ENCODE results near the gene VWA8. TPM values are rescaled to one million over a fixed set of nuclear protein-coding genes. Genes with fewer than 3 reads are reported as not detected.

The VWA8 gene
- total and polyA plus RNA-seq, 4 donors = 9.8 to 35.7 (median 18.5) TPM

DNA sequence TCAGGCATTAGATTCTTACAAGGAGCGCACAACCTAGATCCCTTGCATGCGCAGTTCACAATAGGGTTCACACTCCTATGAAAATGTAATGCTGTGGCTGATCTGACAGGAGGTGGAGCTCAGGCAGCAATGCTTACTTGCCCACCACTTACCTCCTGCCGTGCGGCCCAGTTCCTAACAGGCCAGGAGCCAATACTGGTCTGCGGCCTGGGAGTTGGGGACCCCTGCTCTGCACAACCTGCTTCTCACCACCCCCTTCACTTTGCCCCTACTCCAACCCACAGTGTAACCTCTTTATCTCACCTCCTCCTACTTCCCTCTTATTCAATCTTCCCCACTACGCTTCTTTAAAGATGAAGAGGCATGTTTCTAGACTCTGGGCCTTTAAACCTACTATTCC, 263.3 kb downstream of the VWA8 start:
- Histone ChIP-seq H3K4me3 (ENCODE audit: low read depth, low read length) (no peak overlapping the region), H3K36me3 (ENCODE audit: control insufficient read depth, insufficient read depth, low read length) (no peaks in the 10 kb centered on the region), H3K27me3 (ENCODE audit: control insufficient read depth, insufficient read depth, low read length) (no peaks in the 10 kb centered on the region), H3K9me3 (ENCODE audit: control insufficient read depth, insufficient read depth, low read length) (no peaks in the 10 kb centered on the region), H3K27ac (ENCODE audit: low read depth, low read length) (no peak overlapping the region), H3K4me1 (ENCODE audit: control insufficient read depth, insufficient read depth, low read length) (no peaks in the 10 kb centered on the region)
- no peak for DNase-seq (ENCODE audit: low read depth in 4 of 6, low spot score in 6 of 6)
- WGBS (ENCODE audit: insufficient coverage) = 97% methylated on average over 5 of the region's 6 CpGs

DNA sequence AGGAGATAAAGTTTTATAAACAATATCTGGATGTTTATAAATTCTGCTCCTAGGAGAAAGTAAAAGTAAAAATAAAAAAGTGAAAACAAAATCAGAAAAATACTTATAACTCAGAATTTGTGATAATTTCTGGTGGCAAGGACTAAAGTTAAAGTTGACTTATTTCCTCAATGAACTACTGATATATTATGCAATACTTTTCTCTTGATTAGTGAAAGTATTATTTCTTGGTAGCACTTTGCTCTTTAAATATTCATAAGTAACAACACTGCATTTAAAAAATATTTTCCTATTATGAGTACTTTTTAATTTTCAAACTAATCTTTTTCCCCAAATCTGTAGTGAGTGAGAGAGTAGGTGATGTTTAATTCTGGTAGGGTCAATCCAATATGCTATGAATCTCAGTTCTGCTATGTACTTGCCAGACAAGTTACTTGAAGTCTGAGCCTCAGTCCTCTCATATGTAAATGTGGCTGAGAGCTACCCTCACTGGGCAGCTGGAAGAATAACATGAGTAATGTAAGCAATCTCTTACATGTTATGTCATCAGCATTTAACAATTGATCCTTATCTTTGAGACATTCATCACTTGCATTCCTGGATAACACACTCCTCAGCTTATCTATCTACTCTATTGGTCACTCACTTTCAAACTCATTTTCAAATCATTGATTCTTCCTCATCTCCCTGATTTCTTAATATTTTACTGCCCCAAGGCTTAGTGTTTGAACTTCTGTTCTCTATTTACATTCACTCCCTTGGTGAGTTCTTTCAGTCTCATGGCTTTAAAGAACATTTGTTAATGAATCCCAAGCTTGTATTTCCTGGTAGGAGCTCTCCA, 264.5 kb downstream of the VWA8 start:
- Histone ChIP-seq H3K27me3 (ENCODE audit: control insufficient read depth, insufficient read depth, low read length) (no peaks in the 10 kb centered on the region), H3K9me3 (ENCODE audit: control insufficient read depth, insufficient read depth, low read length) (no peaks in the 10 kb centered on the region), H3K36me3 (ENCODE audit: control insufficient read depth, insufficient read depth, low read length) (no peaks in the 10 kb centered on the region), H3K4me1 (ENCODE audit: control insufficient read depth, insufficient read depth, low read length) (no peaks in the 10 kb centered on the region), H3K4me3 (ENCODE audit: low read depth, low read length) (no peak overlapping the region), H3K27ac (ENCODE audit: low read depth, low read length) (no peak overlapping the region)
- DNase-seq (ENCODE audit: low read depth in 4 of 6, low spot score in 6 of 6) = no peak

DNA sequence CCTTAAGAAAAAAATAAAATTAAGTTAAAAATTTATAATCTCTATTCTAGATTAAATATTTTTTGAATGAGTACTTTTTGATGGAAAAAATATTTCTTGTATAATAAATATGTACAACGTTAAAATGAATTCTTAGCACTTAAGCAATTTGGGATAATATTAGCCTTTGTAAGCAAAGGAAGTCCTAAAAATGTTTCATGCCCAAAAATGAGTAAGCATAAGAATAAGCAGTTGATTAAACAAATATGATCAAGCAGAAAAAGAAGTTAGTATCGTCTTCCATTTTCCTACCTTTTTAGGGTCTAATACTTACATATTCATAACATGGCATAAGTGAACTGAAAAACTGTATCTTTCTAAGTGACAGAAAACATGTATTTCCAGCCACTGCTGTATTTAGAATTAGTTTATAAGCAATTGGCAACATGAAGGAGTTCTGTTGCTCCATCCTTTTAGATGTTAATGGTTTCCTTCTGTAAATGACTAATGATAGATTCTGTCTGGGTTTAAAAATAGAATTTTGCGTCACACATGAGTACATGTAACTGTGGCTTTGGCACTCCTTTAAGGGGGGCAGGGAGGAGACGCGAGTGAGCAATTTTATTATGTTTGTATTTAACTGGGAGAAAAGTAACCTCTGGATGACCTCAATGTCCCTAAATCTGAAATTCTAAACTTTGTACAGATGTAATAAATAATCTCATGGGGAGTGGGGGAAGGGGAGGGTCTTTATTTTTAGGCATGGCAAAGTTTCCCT, 266.2 kb downstream of the VWA8 start:
- H3K4me3 ChIP-seq (ENCODE audit: low read depth, low read length) = no peak overlapping the region
- DNase-seq (ENCODE audit: low read depth in 4 of 6, low spot score in 6 of 6) = peak in 1 of 6 donors; percentile 50
- no CpG with 5 or more reads among the region's 5 CpGs for WGBS (ENCODE audit: insufficient coverage)
- no peaks in the 10 kb centered on the region for H3K27me3 ChIP-seq (ENCODE audit: control insufficient read depth, insufficient read depth, low read length)
- H3K9me3 ChIP-seq (ENCODE audit: control insufficient read depth, insufficient read depth, low read length) = no peaks in the 10 kb centered on the region
- H3K36me3 ChIP-seq (ENCODE audit: control insufficient read depth, insufficient read depth, low read length) = peaks cover 2% of the 10 kb centered on the region
- peak overlapping the region; percentile 6 for H3K27ac ChIP-seq (ENCODE audit: low read depth, low read length)
- no peaks in the 10 kb centered on the region for H3K4me1 ChIP-seq (ENCODE audit: control insufficient read depth, insufficient read depth, low read length)

DNA sequence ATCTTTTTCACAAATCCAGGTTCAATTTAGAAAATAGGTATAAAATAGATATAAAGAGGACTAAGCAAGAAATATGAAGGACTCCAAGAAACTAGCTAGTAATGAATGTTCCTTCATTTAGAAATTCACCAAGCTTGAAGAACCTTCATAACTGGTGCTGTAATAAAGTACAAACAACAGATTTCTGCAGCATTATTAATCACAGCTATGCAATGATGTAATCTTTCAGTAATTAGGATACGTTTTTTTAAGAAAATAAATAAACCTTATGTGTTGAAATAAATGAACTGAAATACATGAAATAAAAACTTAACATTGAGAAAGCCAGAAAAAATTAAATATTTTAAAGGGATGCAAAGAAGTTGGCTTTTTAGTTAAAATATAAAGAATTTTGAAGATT, 267.5 kb downstream of the VWA8 start:
- peaks cover 2% of the 10 kb centered on the region for H3K36me3 ChIP-seq (ENCODE audit: control insufficient read depth, insufficient read depth, low read length)
- H3K4me3 ChIP-seq (ENCODE audit: low read depth, low read length) = no peak overlapping the region
- no peaks in the 10 kb centered on the region for H3K4me1 ChIP-seq (ENCODE audit: control insufficient read depth, insufficient read depth, low read length)
- no CpG with 5 or more reads among the region's 1 CpG for WGBS (ENCODE audit: insufficient coverage)
- H3K27me3 ChIP-seq (ENCODE audit: control insufficient read depth, insufficient read depth, low read length) = no peaks in the 10 kb centered on the region
- no peak for DNase-seq (ENCODE audit: low read depth in 4 of 6, low spot score in 6 of 6)
- no peak overlapping the region for H3K27ac ChIP-seq (ENCODE audit: low read depth, low read length)
- H3K9me3 ChIP-seq (ENCODE audit: control insufficient read depth, insufficient read depth, low read length) = no peaks in the 10 kb centered on the region

DNA sequence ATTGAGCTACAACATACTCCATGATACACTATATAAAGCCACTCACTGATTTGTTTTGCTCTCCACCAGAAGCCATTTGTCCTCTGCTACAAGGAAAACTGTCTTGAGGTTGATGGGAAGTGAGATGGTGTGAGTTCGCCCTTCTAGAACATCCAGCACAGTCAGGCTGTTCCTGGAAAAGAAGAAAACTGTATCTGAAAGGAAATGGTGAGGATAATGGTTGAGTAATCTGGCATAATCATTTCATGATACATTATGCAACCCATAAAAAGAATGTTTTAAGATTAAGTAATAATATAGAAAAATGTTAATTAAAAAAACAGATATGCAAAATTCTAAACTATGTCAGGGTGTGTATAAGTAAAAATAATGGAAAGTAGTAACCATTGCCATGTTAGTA, 269.6 kb downstream of the VWA8 start:
- H3K4me3 ChIP-seq (ENCODE audit: low read depth, low read length) = no peak overlapping the region
- 100% methylated on average over 1 of the region's 1 CpG for WGBS (ENCODE audit: insufficient coverage)
- no peaks in the 10 kb centered on the region for H3K27me3 ChIP-seq (ENCODE audit: control insufficient read depth, insufficient read depth, low read length)
- H3K4me1 ChIP-seq (ENCODE audit: control insufficient read depth, insufficient read depth, low read length) = no peaks in the 10 kb centered on the region
- no peak for DNase-seq (ENCODE audit: low read depth in 4 of 6, low spot score in 6 of 6)
- no peak overlapping the region for H3K27ac ChIP-seq (ENCODE audit: low read depth, low read length)
- peaks cover 2% of the 10 kb centered on the region for H3K36me3 ChIP-seq (ENCODE audit: control insufficient read depth, insufficient read depth, low read length)
- no peaks in the 10 kb centered on the region for H3K9me3 ChIP-seq (ENCODE audit: control insufficient read depth, insufficient read depth, low read length)

DNA sequence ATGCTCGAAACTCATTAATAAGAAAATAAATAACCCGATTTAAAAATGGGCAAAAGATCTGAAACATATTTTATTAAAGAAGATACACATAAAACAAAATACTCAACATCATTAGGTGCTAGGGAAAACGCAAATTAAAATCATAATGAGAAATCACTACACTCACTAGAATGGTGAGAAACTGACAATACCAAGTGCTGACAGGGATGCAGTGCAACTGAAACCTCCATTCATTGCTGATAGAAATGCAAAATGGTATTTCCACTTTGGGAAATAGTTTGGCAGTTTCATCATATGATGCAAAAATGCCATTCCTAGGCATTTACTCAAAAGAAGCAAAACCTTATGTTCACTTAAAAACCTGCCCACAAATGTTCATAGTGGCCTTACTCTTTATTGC, 278.1 kb downstream of the VWA8 start:
- Histone ChIP-seq H3K27me3 (ENCODE audit: control insufficient read depth, insufficient read depth, low read length) (no peaks in the 10 kb centered on the region), H3K9me3 (ENCODE audit: control insufficient read depth, insufficient read depth, low read length) (no peaks in the 10 kb centered on the region), H3K4me3 (ENCODE audit: low read depth, low read length) (no peak overlapping the region), H3K4me1 (ENCODE audit: control insufficient read depth, insufficient read depth, low read length) (no peaks in the 10 kb centered on the region), H3K36me3 (ENCODE audit: control insufficient read depth, insufficient read depth, low read length) (peaks cover 3% of the 10 kb centered on the region), H3K27ac (ENCODE audit: low read depth, low read length) (no peak overlapping the region)
- no CpG with 5 or more reads among the region's 3 CpGs for WGBS (ENCODE audit: insufficient coverage)
- no peak for DNase-seq (ENCODE audit: low read depth in 4 of 6, low spot score in 6 of 6)

DNA sequence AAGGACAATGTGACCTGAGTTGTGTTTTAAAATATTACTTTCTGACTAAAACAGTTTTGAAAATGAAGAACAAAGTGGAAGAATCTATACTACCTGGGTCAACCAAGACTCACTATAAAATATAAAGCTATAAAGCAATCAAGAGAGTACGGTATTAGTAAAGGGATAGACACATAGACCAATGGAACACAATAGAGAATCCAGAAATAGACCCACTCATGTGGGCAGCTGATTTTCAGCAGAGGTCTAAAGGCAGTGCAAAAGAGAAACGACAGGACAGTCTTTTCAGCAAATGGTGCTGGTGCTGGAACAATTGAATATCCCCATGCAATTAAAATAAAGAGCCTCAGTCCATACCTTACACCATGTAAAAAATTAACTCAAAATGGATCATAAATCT, 278.9 kb downstream of the VWA8 start:
- no CpG with 5 or more reads among the region's 2 CpGs for WGBS (ENCODE audit: insufficient coverage)
- no peak overlapping the region for H3K4me3 ChIP-seq (ENCODE audit: low read depth, low read length)
- H3K36me3 ChIP-seq (ENCODE audit: control insufficient read depth, insufficient read depth, low read length) = peaks cover 3% of the 10 kb centered on the region
- no peaks in the 10 kb centered on the region for H3K27me3 ChIP-seq (ENCODE audit: control insufficient read depth, insufficient read depth, low read length)
- no peaks in the 10 kb centered on the region for H3K4me1 ChIP-seq (ENCODE audit: control insufficient read depth, insufficient read depth, low read length)
- H3K27ac ChIP-seq (ENCODE audit: low read depth, low read length) = no peak overlapping the region
- no peak for DNase-seq (ENCODE audit: low read depth in 4 of 6, low spot score in 6 of 6)
- no peaks in the 10 kb centered on the region for H3K9me3 ChIP-seq (ENCODE audit: control insufficient read depth, insufficient read depth, low read length)

DNA sequence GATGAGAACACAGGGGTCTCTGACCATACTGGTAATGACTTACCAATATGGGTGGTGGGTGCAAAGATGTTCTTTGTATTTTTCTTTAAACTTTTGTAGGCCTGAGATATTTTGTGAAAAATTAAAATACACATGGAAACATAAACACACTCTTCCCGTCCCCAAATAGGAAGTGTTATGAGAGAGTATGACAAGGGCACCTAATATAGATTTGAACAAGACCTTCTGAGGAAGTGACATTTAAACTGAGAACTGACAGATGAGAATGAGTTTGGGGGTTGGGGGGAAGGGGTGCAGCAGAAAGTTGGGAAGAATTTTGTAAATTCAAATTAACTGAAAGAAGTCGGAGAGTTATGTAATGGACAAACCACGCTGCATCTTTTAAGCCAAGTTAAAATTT, 279.3 kb downstream of the VWA8 start:
- Histone ChIP-seq H3K36me3 (ENCODE audit: control insufficient read depth, insufficient read depth, low read length) (peaks cover 3% of the 10 kb centered on the region), H3K4me1 (ENCODE audit: control insufficient read depth, insufficient read depth, low read length) (no peaks in the 10 kb centered on the region), H3K9me3 (ENCODE audit: control insufficient read depth, insufficient read depth, low read length) (no peaks in the 10 kb centered on the region), H3K27me3 (ENCODE audit: control insufficient read depth, insufficient read depth, low read length) (no peaks in the 10 kb centered on the region), H3K4me3 (ENCODE audit: low read depth, low read length) (no peak overlapping the region), H3K27ac (ENCODE audit: low read depth, low read length) (no peak overlapping the region)
- DNase-seq (ENCODE audit: low read depth in 4 of 6, low spot score in 6 of 6) = no peak
- no CpG with 5 or more reads among the region's 3 CpGs for WGBS (ENCODE audit: insufficient coverage)

DNA sequence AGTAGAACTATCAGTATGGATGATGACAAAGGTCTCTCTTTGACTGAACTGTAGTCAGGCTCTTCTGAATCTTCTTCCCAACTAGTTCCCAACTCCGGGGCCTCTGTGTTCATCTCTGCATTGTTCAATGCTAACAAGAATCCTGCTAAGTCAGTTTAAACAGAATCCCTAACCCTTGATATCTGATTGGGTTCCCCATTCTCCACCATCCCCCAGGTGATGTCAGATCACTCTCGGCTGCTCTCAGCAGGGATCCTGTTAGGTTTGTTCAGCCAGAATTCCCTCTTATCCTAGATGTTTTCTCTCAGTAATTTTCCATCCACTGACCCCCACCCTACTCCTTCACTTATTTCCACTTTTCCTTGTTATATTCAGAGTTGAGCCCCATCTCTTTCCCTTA, 280.0 kb downstream of the VWA8 start:
- peaks cover 3% of the 10 kb centered on the region for H3K36me3 ChIP-seq (ENCODE audit: control insufficient read depth, insufficient read depth, low read length)
- WGBS (ENCODE audit: insufficient coverage) = 92% methylated on average over 2 of the region's 2 CpGs
- no peak overlapping the region for H3K27ac ChIP-seq (ENCODE audit: low read depth, low read length)
- no peaks in the 10 kb centered on the region for H3K27me3 ChIP-seq (ENCODE audit: control insufficient read depth, insufficient read depth, low read length)
- H3K4me1 ChIP-seq (ENCODE audit: control insufficient read depth, insufficient read depth, low read length) = no peaks in the 10 kb centered on the region
- no peak for DNase-seq (ENCODE audit: low read depth in 4 of 6, low spot score in 6 of 6)
- H3K4me3 ChIP-seq (ENCODE audit: low read depth, low read length) = no peak overlapping the region
- H3K9me3 ChIP-seq (ENCODE audit: control insufficient read depth, insufficient read depth, low read length) = no peaks in the 10 kb centered on the region

DNA sequence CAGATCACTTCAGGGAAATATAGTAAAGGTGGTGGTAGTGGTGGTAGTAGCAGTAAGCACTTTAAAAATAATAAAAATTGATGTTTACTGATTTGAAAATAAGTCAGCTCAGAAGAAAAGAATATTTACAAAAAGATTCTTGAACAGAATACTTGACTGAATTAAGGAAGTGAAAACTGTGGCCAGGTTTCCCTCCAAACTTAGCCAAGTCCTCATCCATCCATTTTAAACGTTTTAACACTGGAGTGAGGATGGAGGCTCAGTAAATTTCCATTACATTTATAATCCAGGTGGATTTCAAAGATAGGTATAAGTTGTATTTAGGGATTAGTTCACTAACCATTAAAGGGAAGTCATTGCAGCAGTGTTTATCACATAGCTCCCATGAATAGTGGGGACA, 282.1 kb downstream of the VWA8 start:
- no CpG with 5 or more reads among the region's 1 CpG for WGBS (ENCODE audit: insufficient coverage)

More for the DNA sequence above, 282.1 kb downstream of the VWA8 start:
- Histone ChIP-seq H3K4me3 (ENCODE audit: low read depth, low read length) (no peak overlapping the region), H3K27me3 (ENCODE audit: control insufficient read depth, insufficient read depth, low read length) (no peaks in the 10 kb centered on the region), H3K4me1 (ENCODE audit: control insufficient read depth, insufficient read depth, low read length) (no peaks in the 10 kb centered on the region), H3K36me3 (ENCODE audit: control insufficient read depth, insufficient read depth, low read length) (peaks cover 3% of the 10 kb centered on the region), H3K27ac (ENCODE audit: low read depth, low read length) (no peak overlapping the region), H3K9me3 (ENCODE audit: control insufficient read depth, insufficient read depth, low read length) (no peaks in the 10 kb centered on the region)
- no peak for DNase-seq (ENCODE audit: low read depth in 4 of 6, low spot score in 6 of 6)

Measured in spinal cord (tissue), 10 donors.